HG03575 (cell line): ENCODE measurements around the gene ARL5C.
"Not testable (repeated sequence)": the region's sequence is repeated elsewhere in the genome, so short reads cannot be mapped to it uniquely, and the experiment has no call there.

Experiments used
- ATAC-seq: cut with Tn5 transposase; IDR thresholded peaks from one replicate; pipeline ENCODE4 v1.9.1; 2021; ENCODE audit not compliant: unreplicated experiment, insufficient number of reproducible peaks, low FRiP score; ENCODE audit errors: extremely low read depth

Gene ARL5C

DNA sequence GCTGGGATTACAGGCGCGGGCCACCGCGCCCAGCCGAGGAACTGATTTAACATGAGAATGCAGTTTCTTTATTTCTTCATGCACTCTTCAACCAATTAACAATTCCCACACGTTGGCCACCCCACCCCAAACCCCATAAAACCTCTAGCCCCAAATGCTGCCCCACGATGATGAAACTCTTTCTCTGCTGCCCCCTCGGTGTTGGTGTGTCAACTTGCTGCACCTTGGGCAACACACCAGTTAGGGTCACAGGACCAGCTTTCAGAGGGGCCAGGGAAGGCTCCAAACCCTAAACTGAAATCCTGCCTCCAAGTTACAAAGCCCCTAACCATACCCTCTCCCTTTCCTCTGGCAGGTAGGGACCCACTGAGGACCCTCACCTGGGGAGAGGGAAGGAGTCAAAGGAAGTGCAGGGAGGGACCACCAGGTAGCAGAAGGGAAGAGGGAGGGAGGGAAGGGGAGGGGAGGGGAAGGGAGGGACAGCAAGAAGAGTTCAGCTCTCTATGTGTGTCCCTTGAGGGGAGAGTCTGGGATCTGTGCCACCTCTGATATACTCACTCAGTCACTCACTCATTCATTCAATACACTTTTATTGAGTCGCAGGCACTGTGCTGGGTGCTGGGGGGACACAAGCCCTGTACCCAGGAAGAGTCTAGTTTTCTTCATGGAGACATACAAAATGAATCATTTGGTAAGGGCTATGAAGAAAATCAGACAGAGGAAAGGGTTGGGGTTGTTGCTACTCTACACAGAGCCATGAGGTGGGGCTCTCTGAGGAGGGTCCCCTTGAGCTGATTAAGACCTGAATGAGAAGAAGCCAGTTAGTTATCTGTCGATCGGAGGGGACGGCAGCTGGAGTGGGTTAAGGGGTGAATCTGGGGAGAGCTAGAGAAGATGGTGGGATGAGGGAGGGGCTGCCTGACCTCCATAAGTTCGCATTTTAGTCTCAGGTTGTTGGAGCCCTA lies 18.5 kb downstream of the ARL5C start:
- ATAC-seq, result no peak

DNA sequence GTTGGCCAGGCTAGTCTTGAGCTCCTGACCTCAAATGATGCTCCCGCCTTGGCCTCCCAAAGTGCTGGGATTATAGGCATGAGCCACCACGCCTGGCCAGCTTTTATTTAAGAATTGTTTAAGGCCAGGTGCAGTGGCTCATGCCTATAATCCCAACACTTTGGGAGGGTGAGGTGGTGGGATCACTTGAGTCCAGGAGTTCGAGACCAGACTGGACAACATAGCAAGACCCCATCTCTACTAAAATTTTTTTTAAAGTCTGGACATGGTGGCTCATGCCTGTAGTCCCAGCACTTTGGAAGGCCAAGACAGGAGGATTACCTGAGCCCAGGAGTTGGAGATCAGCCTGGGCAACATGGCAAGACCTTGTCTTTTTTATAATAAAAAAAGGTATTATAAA lies 19.7 kb downstream of the ARL5C start:
- ATAC-seq, result no peak

DNA sequence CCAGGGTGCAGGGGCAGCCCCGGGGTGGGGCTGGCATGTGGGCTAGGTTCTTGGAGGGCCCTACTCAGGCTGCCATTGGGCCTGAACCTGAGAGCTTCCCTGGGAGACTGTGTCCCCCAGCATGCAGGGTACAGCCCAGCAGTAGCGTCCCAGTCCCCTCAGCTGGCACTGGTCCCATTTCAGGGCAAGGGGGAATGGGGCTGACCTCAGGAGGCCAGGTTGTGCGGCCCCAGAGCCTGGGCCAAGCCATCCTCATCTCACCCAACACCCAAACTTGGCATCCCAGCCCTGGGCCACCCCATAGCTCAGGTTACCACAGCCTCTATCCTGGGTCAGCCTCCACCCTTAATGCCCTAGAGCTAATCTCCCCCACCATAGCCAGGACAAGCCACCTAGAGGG lies 20.8 kb downstream of the ARL5C start:
- no peak for ATAC-seq

DNA sequence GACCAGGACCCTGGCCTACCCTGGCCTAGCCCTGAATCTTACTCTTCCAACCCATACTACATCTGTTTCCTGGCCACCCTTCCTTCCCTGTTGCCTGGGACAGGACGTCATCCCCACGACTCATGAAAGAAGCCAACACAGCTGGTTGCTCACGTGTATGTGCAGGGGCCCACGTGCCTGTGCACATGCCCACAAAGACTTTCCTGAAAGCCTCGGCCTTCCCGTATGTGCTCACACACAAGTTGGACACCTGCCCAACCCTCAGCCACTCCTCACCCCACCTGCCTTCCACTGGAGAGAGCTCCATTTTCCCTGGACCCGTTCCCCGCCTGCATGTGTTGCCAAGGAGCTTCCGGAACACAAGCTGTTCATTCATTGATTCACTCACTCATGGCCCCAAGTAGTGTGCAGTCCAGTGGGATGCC lies 21.5 kb downstream of the ARL5C start:
- no peak for ATAC-seq

DNA sequence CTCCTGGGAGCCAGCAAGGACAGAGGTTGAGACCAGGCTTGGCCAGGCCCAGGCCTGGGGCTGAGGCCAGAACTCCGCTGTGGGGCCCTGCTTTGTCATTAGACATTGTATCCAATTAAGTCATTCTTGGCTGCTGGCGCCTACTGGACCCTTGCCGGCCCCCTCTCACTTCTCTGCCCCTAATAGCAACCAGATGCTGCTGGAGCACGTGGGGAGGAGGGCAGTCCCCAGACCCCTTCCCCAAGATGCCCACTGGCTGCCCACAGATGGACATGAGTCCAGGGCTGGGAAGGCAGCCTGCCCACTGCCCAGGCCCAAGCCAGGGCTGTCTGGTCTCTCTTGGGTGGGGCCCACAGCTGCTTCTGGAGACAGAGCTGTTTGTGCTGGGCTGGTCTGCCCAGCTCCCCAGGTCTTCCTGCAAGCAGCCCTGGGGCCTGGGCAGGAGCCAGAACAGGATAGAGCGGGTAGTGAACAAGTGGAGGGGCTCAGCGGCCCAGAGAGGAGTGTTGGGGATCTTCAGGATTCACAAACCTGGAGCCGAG lies 22.3 kb downstream of the ARL5C start:
- ATAC-seq, result no peak

DNA sequence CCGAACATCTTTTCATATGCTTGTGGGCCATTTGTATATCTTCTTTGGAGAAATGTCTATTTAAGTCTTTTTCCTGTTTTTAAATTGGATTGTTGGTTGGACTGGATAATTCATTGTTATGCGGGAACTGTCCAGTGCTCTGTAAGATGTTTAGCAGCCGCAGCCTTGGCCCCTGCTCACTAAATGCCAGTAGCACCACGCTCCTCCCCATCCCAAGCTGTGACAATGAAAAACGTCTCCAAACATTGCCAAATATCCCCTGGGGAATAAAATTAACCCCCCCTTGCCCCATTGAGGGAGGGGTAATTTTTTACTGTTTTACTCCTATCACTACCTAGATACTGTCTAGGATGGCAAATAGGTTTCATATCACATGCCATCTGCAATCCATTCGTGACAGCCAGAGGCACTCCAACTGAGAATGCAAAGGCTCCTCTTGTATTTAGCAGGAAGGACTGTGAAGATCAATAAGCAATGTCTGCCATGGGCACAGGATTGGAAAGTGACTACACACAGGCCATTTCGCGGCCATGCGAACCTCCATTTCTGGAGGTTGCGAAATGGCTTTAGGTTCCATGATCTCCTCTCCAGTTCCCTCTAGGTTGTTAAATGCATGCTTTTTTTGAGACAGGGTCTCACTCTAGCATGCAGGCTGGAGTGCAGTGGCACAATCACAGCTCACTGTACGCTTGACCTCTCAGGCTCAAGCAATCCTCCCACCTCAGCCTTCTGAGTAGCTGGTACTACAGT lies 23.9 kb downstream of the ARL5C start:
- no peak for ATAC-seq

DNA sequence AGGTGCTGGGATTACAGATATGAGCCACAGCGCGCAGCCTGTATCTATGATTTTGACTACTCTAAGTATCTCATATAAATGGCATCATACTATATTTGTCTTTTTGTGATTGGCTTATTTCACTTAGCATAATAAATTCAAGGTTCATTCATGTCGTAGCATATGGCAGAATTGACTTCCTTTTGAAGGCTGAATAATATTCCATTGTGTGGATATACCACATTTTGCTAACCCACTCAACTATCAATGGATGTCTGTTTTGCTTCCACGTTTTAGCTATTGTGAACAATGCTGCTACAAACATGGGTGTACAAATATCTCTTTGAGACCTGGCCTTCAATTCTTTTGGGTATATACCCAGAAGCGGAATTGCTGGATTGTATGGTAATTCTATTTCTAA lies 24.7 kb downstream of the ARL5C start:
- ATAC-seq, result no peak

DNA sequence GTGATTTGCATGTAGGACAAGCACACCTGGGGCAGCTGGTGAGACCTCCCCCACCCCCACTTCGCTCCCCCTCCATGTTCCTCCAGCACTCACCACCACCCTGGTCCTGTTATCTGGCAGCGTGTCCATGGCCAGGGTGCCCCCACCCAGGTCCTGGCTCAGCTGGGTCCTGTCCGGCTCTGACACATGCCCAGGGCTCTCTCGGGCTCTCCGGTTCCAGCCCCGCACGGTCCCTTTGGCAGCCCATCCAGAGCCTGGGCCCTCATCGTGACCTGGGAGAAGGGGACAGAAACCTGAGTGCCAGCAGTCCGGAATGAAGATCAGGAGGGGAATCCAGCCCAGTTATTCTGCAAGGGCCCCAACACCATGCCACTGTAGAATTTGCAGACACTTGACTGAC lies 26.4 kb downstream of the ARL5C start:
- ATAC-seq, result no peak

DNA sequence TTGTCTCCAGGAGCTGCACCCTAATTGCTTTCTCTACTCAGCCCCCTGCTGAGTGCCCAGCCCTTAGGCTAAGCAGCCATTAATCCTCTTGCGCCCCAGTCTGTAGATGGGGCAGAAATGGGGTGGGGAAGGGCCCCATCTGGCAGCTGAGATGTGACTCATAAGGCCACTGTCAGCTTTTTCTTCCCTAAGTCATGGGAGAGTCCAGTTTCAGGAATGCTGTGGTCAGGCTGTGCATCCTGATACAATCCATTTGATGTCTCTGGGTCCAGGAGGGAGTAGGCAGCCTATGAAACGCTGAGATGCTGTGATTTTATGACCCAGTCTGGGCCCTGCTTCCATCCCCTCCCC lies 26.8 kb downstream of the ARL5C start:
- ATAC-seq, result no peak

DNA sequence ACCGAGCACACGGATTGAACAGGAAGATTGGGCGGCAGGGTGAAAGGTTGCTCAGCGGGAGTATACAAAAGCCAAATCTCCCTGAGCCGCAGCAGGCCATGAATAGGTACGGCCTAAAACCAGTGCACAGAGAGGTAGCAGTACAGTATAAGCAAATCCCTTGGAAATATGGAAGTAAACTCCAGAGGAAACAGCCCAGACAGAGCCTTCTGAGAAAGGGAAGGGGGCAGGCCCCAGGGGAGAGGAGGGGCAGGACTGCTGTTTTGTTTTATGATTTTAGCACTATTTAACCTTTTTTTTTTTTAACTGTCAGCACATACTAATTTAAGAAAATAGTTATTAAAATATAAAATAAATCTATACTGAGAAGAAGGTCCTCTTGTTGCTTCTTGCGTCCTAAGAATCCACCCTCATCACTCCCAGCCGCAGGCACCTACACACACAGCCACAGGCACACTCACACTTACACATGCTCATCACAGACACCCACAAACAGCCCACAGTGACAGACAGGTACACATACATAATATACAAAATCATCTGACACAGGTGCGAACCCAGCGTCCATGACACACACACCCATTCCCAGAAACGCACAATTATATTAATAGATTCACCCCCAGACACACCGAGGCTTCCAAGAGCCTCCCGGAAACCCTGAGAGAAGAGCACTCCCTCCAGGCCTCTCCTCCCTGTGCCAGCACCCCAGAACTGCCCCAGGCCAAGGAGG lies 27.4 kb downstream of the ARL5C start:
- ATAC-seq, result no peak

DNA sequence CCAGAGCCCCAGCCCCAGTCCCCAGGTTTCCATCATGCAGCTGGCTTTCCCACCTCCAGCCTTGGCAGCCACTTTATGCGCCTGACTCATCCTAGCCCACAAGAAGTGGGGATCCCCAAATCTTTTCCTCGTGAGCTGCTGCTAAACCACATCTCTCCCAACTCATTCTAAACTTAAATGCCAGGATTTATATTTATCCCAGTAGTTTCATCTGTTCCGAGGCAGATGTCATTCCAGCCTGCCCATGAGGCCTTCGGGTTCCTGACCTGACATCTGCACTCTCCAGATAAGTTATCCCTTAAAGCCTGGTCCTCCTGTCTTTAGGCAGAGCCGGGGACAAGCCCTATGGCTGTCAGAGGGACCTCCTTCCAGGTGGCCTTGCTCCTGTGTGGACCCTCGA lies 31.1 kb downstream of the ARL5C start:
- no peak for ATAC-seq

DNA sequence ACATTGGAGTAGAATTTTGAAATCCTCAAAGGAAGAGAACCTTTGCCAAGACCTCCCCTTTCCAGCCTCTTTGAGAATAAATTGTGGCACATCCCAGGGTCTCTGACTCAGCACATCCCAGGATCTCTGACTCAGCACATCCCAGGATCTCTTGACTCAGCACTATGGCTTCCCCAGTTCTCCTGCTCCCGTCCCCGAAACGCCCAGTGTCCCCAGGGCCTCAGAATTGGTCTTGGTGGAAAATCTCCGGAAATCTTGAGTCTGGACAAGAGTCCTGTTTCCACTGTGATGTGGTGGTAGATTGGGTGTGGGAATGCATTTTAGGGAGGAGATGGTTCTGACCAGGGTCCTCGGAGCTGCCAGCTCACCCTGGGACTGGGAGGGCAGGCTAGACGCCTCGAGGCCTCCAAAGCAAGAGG lies 33.8 kb downstream of the ARL5C start:
- ATAC-seq, result no peak

DNA sequence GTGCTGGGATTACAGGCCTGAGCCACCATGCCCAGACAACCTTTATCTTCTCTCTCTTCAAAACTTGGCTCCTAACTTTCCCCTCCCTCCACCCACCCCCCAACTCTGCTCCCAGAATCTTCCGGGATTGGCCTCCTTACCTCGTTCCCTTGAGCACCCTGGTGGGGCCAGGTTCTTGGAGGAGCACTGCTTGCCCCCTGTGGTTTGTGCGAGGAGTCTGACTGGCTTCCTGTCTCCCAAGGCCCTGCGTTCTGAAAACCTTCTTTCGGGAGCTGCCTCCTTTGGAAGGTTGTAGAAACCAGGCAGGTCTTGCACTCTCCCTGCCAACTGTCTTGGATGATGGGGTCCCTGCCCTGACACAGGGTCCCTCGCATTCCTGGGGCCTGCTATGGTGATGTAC lies 34.3 kb downstream of the ARL5C start:
- no peak for ATAC-seq

DNA sequence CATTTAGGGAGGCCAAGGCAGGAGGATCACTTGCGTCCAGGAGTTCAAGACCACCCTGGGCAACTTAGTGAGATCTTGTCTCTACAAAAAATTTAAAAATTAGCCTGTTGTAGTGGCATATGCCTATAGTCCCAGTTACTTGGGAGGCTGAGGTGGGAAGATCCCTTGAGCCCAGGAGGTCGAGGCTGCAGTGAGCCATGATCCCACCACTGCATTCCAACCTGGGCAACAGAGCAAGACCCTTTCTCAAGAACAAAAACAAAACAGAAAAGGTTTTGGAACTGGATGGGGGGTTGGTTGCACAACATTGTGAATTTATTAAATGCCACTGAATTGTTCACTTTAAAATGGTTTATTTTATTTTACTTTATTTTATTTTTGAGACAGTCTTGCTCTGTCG lies 35.8 kb downstream of the ARL5C start:
- no peak for ATAC-seq

DNA sequence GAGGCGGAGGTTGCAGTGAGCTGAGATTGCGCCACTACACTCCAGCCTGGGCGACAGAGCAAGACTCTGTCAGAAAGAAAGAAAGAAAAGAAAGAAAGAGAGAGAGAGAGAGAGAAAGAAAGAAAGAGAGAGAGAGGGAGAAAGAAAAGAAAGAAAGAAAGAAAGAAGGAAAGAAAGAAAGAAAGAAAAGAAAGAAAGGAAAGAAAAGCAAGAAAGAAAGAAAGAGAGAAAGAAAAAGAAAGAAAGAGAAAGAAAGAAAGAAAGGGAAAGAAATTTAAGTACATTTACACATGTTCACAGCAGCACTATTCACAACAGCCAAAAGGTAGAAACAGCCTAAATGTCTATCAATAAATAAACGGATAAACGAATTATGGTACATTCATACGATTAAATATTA lies 36.4 kb downstream of the ARL5C start:
- not testable (repeated sequence) for ATAC-seq

DNA sequence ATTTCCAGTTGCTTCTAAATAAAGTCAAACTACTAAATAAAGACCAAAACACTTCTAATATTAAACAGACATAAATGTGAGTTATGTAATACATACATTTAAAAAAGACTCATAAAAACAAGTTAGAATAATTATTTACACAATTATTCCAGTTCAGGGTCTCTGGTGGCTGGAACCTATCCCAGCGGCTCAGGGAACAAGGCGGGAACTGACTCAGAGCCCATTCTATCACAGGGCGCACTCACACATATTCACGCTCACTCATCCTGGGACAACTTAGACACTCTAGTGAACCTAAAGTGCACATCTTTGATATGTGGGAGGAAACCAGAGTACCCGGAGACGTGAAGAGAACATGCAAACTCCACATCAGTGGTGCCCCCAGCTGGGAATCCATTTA lies 39.5 kb downstream of the ARL5C start:
- ATAC-seq, result no peak

DNA sequence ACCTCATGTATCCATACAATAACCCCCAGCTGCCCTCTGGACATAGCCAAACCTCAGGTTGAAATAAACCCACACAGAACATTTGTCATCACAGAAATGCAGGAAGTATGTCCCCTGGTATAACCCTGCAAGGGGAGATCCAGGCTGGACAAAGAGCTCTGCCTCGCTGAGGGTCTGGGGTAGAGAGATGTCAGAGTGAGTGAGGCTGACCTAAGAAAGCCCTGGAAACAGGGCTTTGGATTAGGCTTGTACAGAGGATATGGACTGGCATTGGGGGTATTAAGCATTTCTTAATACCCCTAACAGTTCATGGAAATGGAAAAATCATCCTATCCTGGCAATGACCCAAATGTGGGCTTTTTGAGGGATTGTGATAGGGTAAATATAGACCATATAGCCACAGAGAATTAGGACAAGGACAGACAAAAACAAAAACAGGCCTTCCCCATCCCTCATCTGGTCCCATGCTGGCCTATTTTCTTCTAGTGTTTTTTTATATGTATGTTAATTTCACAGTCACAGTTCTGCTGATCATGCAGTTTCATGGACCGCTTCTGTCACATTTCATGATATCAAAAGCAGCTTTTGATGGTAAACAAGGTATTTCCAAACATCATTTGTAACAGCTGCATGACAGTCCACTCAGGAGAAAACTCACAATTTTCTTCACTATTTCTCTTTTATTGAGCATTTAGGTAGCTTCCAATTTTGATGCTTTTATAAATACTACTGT lies 40.7 kb downstream of the ARL5C start:
- no peak for ATAC-seq

DNA sequence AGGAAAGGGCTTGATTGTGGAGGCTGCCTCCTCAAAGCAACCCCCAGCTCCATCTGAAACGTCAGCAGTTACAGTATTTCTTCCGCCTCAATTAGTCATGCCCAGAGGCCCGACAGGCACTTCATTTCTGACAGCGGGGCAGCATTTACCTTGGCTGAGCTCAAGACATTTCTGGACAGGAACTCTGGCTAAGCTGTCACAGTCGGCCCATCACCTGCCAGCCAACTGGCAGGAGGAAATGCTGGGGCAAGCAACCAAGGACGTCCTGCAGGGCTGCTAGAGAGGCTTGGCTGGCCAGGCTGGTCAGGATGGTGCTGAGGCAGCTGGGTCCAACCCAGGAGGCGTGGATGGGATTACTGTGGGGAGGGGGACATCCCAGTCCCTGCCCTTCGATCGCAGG lies 42.3 kb downstream of the ARL5C start:
- no peak for ATAC-seq

DNA sequence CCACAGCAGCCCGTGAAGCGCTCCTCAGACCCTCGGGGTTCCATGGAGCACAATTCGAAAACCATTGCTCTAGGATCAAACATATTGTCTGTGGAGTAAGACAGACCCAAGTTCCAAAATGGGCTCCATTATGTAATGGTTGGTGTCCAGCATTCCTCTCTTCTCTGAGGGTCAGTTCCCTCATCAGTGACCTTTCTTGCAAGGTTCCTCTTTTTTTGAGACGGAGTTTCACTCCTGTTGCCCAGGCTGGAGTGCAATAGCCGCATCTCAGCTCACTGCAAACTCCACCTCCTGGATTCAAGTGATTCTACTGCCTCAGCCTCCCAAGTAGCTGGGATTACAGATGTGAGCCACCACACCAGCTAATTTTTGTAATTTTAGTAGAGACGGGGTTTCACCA lies 43.0 kb downstream of the ARL5C start:
- ATAC-seq, result no peak
